K562 (cell line): Measurements from ENCODE around the gene CFAP221. TPM values are rescaled to one million over a fixed set of nuclear protein-coding genes. Genes with fewer than 3 reads are reported as not detected.

Experiments
- ETV5 ChIP-seq: sonication (generic); formaldehyde crosslinking; IDR thresholded peaks from 2 replicates; pipeline ENCODE4 v1.4.0; 2020; ENCODE audit warnings: low read depth, mild to moderate bottlenecking, missing genetic modification reagents
- HOMEZ ChIP-seq: fragments of 250-450 bp; sonication (Bioruptor Pico); IDR thresholded peaks from 2 replicates; pipeline ENCODE4 v1.4.0; 2020; ENCODE audit warnings: mild to moderate bottlenecking, moderate library complexity
- PTBP1 ChIP-seq: fragments of 200-400 bp; formaldehyde crosslinking; IDR thresholded peaks from 2 replicates; pipeline ENCODE4 v1.6.1; 2017; ENCODE audit warnings: low read depth, low read length
- RERE ChIP-seq: sonication (generic); formaldehyde crosslinking; IDR thresholded peaks from 2 replicates; pipeline ENCODE4 v1.8.0; 2023; ENCODE audit warnings: missing genetic modification reagents, mild to moderate bottlenecking, borderline replicate concordance
- RREB1 ChIP-seq: fragments of 250-450 bp; sonication (Bioruptor Pico); IDR thresholded peaks from 2 replicates; pipeline ENCODE4 v1.4.0; 2020
- SMARCE1 ChIP-seq: fragments of 450-650 bp; IDR thresholded peaks from 2 replicates; pipeline ENCODE4 v1.7.1; 2016; ENCODE audit warnings: mild to moderate bottlenecking
- XRCC5 ChIP-seq: fragments of 200-400 bp; formaldehyde crosslinking; IDR thresholded peaks from 2 replicates; pipeline ENCODE4 v1.6.1; 2017; ENCODE audit warnings: low read depth, mild to moderate bottlenecking, low read length
- ZNF12 ChIP-seq: sonication (generic); formaldehyde crosslinking; IDR thresholded peaks from 2 replicates; pipeline ENCODE4 v1.4.0; 2020; ENCODE audit warnings: mild to moderate bottlenecking, missing genetic modification reagents
- polyA plus RNA-seq, 8 experiments: library from polyadenylated mRNA; depleted of rRNA in 4 of 8; stranded (reverse) in 5 of 8; unstranded in 3 of 8; fragments of >200 nt; fragmentation: Nextera tagmentation in 2 of 8; fragmentation: Illumina TruSeq in 1 of 8; extraction: Ambion mirVana in 2 of 8; extraction: Trizol in 1 of 8; gene quantifications; 2 replicates each; pipeline versions ENCODE4 v1.2.1 to v1.2.3, GENCODE V29; 2011 to 2014; ENCODE audit warnings: inconsistent platforms in 1 of 8, missing spikeins in 1 of 8
- total RNA-seq, 7 experiments: library from RNA; depleted of rRNA in 6 of 7; stranded (reverse); fragments of >200 nt in 6 of 7; fragmentation: Illumina TruSeq in 2 of 7; extraction: Trizol in 2 of 7; gene quantifications; 2 replicates each; pipeline versions ENCODE4 v1.2.1 to v1.2.3, GENCODE V29; 2011 to 2021; ENCODE audit warnings: low replicate concordance in 1 of 7
- TF ChIP-seq, protein P1 (sequence below): fragments of 450-650 bp; IDR thresholded peaks from 2 replicates; pipeline ENCODE4 v1.6.1; 2016
- TF ChIP-seq, protein P2 (sequence below): fragments of 450-650 bp; IDR thresholded peaks from 2 replicates; pipeline ENCODE4 v1.6.1; 2016; ENCODE audit warnings: missing biosample characterization, missing genetic modification characterization
- TF ChIP-seq, protein P3 (sequence below): fragments of 450-650 bp; IDR thresholded peaks from 2 replicates; pipeline ENCODE4 v1.6.1; 2017; ENCODE audit warnings: antibody characterized with exemption

Gene CFAP221
- total and polyA plus RNA-seq, 9 of the 15 experiments (the other 6 are each of a cell fraction or from before 2014, with no cell fraction given) = 0.09 to 1.4 (median 0.65) TPM

DNA sequence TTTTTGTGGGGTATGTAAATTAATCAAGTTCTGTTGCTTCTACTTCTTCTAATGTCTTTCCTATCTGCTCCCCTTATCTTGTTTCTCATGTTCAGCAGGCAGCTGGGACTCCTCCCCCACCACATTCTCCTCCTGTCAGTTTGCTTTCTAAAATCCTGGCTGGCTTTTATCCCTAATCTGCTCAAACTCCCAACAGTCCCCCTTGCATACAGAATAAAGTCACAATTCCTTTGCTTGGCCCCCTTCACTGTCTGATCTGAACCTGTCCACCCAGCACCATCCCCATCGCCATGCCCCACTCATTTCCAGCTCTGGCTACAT lies 2.2 kb downstream of the CFAP221 start (continued):
- no peak for TF ChIP-seq RREB1 (CRISPR knock-in tag)
- no peak for TF ChIP-seq ETV5 (CRISPR knock-in tag)
- TF ChIP-seq HOMEZ = no peak
- no peak for TF ChIP-seq XRCC5
- TF ChIP-seq, protein P1, sequence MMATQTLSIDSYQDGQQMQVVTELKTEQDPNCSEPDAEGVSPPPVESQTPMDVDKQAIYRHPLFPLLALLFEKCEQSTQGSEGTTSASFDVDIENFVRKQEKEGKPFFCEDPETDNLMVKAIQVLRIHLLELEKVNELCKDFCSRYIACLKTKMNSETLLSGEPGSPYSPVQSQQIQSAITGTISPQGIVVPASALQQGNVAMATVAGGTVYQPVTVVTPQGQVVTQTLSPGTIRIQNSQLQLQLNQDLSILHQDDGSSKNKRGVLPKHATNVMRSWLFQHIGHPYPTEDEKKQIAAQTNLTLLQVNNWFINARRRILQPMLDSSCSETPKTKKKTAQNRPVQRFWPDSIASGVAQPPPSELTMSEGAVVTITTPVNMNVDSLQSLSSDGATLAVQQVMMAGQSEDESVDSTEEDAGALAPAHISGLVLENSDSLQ = peak; percentile 67
- TF ChIP-seq, protein P2, sequence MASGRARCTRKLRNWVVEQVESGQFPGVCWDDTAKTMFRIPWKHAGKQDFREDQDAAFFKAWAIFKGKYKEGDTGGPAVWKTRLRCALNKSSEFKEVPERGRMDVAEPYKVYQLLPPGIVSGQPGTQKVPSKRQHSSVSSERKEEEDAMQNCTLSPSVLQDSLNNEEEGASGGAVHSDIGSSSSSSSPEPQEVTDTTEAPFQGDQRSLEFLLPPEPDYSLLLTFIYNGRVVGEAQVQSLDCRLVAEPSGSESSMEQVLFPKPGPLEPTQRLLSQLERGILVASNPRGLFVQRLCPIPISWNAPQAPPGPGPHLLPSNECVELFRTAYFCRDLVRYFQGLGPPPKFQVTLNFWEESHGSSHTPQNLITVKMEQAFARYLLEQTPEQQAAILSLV (tag) = no peak
- TF ChIP-seq ZNF12 (CRISPR knock-in tag) = no peak
- peak; percentile 42; the same call in 1 of the 2 replicates for TF ChIP-seq SMARCE1
- TF ChIP-seq PTBP1 = no peak
- TF ChIP-seq, protein P3, sequence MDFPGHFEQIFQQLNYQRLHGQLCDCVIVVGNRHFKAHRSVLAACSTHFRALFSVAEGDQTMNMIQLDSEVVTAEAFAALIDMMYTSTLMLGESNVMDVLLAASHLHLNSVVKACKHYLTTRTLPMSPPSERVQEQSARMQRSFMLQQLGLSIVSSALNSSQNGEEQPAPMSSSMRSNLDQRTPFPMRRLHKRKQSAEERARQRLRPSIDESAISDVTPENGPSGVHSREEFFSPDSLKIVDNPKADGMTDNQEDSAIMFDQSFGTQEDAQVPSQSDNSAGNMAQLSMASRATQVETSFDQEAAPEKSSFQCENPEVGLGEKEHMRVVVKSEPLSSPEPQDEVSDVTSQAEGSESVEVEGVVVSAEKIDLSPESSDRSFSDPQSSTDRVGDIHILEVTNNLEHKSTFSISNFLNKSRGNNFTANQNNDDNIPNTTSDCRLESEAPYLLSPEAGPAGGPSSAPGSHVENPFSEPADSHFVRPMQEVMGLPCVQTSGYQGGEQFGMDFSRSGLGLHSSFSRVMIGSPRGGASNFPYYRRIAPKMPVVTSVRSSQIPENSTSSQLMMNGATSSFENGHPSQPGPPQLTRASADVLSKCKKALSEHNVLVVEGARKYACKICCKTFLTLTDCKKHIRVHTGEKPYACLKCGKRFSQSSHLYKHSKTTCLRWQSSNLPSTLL = no peak
- no peak for TF ChIP-seq RERE (CRISPR knock-in tag)
